GM18502 (cell line): ENCODE results near the gene SBSN.

ENCODE experiments used
- ATAC-seq: cut with Tn5 transposase; IDR thresholded peaks from one replicate; pipeline ENCODE4 v1.9.1; 2021; ENCODE audit warnings: mild to moderate bottlenecking; ENCODE audit not compliant: unreplicated experiment, poor library complexity

Gene SBSN

GRCh38 chr19:35534803-35535480, 6.8 kb upstream of the SBSN start:
- ATAC-seq, result no peak

DNA sequence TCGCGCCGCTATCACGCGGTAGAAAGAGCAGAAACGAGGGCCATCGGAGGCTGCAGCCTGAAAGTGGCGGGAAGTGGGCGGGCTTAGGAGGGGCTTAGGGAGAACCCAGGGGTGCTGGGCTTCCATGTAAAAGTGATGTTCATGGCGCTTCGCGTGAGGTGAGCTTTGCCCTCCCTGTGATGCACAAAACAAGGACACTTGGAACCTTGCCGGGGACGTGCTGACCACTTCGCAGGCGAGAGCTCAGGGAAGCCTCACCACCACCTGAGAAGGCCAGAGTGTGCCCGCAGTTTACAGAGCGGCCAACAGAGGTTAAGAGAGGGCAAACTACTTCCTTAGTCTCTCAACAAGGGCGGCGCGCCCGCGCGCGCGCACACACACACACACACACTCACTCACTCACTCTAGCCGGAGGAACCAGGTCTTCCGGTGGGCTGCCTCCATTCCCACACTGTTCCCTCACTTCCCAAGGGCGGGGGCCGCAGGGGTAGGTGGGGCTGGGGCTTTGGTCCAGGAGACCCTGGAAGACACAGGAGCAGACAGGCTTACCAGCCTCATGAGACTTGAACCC, 5.8 kb upstream of the SBSN start:
- no peak for ATAC-seq

- ATAC-seq, result no peak
Observed at GRCh38 chr19:35533201-35533821, 5.2 kb upstream of the SBSN start, which contains the start of gene GAPDHS. GAPDHS (plus strand) TSS chr19:35533456; CDS start chr19:35533528, 72 bp downstream.

DNA sequence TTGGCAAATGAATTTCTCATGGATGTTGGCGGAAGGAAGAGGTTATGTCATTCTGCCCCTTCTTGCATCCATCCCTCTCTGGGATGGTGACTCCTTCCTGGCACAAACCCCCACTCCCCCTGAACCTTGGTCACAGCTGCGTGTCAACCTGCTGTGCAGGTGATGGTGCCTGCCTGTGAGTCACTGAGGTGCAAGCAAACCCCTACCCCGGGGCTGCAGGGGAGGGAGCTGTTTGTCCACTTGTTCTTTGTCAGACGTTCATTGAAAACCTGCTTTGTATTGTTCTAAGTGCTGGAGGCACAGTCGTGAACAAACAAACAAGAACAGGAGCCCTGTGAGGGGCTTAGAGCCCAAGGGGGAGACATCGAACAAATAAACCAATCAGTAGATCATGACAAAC, 3.2 kb upstream of the SBSN start:
- ATAC-seq, result no peak

DNA sequence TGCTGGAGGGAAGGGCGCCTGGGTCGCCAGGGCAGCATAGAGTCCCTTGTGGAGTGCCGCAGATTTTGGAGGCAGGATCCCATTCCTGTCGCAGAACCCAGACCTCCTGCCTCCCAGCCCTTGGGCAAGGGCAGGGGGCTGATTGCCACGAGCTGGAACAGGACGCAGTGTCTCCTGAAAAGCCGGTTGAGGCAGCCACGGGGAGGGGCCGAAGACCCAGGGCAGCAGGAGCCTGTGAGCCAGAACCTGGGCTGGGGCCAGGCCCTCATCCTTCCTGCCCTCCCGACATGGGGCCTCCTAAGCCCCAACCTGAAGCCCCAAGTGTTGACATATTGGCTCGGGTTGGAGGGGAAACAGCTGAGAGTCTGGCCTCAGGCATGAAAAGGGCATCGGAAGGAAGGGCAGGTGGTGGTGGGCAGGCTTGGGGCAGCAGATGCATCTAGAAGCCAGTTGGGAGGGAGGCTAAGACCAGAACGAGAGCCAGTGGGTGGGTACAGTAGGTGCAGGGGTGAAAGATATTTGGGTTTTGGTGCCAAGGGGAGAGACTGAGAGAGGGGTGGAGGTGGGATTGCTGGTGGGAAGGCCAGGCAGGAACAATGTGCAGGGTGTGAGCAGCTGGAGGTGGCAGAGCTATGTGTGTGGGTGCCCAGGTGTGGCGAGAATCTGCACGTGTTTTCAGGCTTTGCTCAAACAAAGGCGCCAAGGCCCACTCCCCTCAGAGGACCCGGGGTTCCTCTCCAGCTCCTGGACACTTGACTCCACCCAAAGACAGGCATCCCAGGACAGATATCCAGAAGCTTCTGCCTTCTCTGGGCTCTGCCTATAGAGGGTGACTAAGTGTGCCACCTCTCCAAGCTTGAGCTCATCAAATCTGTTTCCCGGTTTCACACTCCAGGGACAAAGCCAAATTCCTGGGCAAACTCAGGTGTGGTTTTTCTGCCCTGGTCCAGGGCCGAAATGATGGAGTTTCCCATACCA, 1.4 kb upstream of the SBSN start:
- no peak for ATAC-seq

DNA sequence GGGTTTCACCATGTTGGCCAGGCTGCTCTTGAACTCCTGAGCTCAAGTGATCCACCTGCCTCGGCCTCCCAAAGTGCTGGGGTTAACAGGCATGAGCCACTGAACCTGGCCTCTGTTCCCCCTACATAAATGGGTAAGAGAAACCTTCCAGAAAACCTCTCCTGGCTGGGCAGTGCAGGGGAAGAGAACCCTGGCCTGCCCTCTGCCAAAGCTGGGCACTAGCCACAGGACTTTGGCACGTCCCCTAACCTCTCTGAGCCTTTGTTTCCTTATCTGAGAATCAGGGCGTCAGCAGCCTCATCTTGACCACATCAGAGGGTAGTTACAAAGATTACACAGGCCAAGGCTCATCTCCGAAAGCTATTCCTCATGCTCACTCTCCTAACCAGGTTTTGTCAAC, 2.2 kb downstream of the SBSN start:
- ATAC-seq, result no peak

- ATAC-seq, result no peak
Observed at GRCh38 chr19:35524181-35524837, 3.8 kb downstream of the SBSN start.

- ATAC-seq, result no peak
Observed at GRCh38 chr19:35522745-35523327, 5.3 kb downstream of the SBSN start.

GRCh38 chr19:35521124-35521743, 6.9 kb downstream of the SBSN start:
- ATAC-seq, result no peak

- no peak for ATAC-seq
Observed at GRCh38 chr19:35519291-35519690, 8.8 kb downstream of the SBSN start.

GRCh38 chr19:35518313-35518712, 9.8 kb downstream of the SBSN start:
- no peak for ATAC-seq

DNA sequence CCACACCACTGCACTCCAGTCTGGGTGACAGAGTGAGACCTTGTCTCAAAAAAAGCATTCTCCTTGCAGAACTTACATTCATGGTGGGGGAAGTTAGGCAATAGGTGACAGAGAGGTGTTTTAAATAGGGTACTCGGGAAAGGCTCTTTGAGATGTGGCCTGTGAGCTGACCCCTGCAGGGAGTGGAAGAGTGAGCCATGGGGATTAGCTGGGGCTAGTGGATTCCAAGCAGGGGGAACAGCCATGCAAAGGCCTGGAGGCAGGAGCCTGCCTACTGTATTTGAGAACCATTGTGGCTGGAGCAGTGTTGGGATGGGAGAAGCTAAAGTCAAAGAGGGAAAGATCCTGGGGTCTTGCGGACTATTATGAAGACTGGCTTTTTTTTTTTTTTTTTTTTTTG, 10.8 kb downstream of the SBSN start:
- ATAC-seq, result no peak

DNA sequence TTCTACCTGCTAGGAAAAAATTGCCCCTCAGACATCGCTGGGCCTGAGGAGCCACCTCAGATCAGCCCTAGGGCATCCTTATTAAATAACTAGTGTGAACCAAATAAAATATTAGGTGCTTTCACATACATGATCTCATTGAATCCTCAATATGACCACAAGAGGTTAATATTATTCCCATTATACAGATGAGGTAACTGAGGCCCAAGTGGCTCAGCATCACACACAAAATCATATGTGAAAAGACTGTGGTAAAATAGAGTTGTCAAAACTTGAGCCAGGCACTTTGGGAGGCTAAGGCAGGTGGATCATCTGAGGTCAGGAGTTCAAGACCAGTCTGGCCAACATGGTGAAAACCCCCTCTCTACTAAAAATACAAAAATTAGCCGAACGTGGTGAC, 11.8 kb downstream of the SBSN start:
- ATAC-seq, result no peak

DNA sequence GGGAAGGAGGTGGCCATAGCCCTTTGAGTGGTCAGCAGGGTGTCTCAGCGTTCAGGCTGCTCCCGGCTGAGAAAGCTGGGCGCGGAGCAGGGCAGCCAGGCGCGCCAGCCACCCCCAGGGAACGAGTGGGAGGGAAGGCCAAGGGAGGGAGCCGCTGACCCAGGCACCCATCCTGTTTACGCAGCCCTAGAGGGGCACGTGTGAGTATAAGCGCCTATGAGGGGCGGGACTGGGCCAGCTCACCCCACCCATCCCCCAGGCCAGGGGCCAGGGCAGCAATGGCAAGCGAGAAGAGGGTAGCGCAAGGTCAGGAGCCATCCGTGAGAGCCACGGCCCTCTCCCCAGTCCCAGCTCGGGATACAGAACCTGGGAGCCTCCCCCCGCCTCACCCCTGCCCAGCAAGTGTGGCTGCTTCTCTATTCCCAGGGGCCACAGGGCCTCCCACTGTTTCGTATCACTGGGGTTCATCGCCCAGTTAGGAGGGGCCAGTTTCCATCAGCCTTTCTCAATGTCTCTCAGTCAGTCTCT, 13.8 kb downstream of the SBSN start:
- no peak for ATAC-seq

- ATAC-seq, result no peak
Observed at GRCh38 chr19:35513628-35514281, 14.4 kb downstream of the SBSN start, which contains the start of gene DMKN. DMKN (minus strand) TSS chr19:35513649; CDS start chr19:35513475, 174 bp downstream.

GRCh38 chr19:35512831-35513627, 15.1 kb downstream of the SBSN start:
- no peak for ATAC-seq

DNA sequence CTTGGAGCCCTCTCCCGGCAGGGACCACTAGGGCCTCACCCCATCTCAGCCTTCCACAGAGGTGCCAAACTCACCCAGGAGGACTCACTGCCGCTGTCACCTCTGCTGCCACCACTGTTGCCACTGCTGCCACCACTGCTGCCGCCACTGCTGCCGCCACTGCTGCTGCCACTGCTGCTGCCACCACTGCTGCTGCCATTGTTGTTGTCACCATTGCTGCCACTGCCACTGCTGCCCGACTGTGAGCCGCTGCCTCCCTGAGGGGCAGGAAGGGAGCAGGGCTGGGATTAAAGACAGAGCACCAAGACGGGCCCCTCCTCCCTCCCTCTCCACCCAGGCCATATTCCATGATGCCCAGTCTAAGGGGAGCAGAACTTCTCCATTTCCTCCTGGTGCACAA, 16.8 kb downstream of the SBSN start:
- ATAC-seq, result no peak

GRCh38 chr19:35510626-35510964, 17.5 kb downstream of the SBSN start:
- ATAC-seq, result no peak
